GM19023 (cell line): ENCODE data around the gene KISS1.

Experiments
- ATAC-seq: cut with Tn5 transposase; IDR thresholded peaks from one replicate; pipeline ENCODE4 v1.9.1; 2021; ENCODE audit warnings: mild to moderate bottlenecking, moderate library complexity; ENCODE audit not compliant: unreplicated experiment

Gene KISS1

GRCh38 chr1:204142032-204142974 is 54.0 kb downstream of the KISS1 start:
- ATAC-seq = no peak

DNA sequence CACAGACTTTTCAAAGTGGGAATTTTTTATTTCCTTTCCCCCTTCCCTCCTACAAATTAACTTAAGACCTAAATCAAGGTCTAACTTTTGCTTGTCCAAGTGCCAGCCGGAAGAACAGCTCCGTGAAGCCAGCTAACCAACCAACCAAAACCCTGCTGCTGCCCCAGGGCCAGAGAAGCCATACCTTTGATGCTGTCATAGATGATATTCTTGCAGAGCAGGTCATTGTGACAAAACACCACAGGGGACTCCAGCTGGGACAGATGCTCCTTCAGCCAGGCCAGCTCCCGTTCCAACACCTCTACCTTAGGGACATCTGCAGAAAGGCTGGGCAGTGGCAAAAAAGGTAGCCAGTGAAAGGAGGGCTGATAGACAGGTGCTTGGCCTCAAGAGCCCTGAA is 55.2 kb downstream of the KISS1 start:
- ATAC-seq = no peak
